Esophagus muscularis mucosa (tissue), 4 donors: Measurements from ENCODE around the gene RXRA. TPM values are rescaled to one million over a fixed set of nuclear protein-coding genes. Genes with fewer than 3 reads are reported as not detected.

Experiments used
- DNase-seq: peaks from one replicate; pipeline ENCODE4 v3.0.0-alpha.2; 2017; ENCODE audit errors: extremely low spot score
- H3K27ac ChIP-seq, 4 donors: fragments of 200-600 bp; sonication (generic); replicated peaks in 1 of 4; 1 replicate in 3 of 4; 2 replicates in 1 of 4; pipeline ENCODE4 v1.5.1; 2016 to 2019; ENCODE audit warnings: mild to moderate bottlenecking in 1 of 4
- H3K27me3 ChIP-seq, 4 donors: fragments of 200-600 bp; sonication (generic); one replicate each; pipeline versions ENCODE4 v1.5.1 to v1.6.0; 2016 to 2019
- H3K36me3 ChIP-seq, 4 donors: fragments of 200-600 bp; sonication (generic); one replicate each; pipeline ENCODE4 v1.5.1; 2016 to 2019
- H3K4me1 ChIP-seq, 4 donors: fragments of 200-600 bp; sonication (generic); one replicate each; pipeline ENCODE4 v1.5.1; 2016 to 2019
- H3K4me3 ChIP-seq, 4 donors: fragments of 200-600 bp; sonication (generic); 1 replicate in 2 of 4; 2 replicates in 2 of 4; pipeline ENCODE4 v1.5.1; 2016 to 2019; ENCODE audit warnings: mild to moderate bottlenecking in 4 of 4, moderate library complexity in 1 of 4
- H3K9me3 ChIP-seq, 4 donors: fragments of 200-600 bp; sonication (generic); 1 replicate in 3 of 4; 2 replicates in 1 of 4; pipeline ENCODE4 v1.5.1; 2016 to 2019
- EP300 ChIP-seq: sonication (generic); formaldehyde crosslinking; IDR thresholded peaks from one replicate; pipeline ENCODE4 v1.6.1; 2017; ENCODE audit warnings: antibody characterized with exemption
- POLR2A ChIP-seq: fragments of 450-650 bp; IDR thresholded peaks from one replicate; pipeline ENCODE4 v1.6.1; 2017; ENCODE audit warnings: antibody characterized with exemption, moderate library complexity, mild to moderate bottlenecking, low read depth
- POLR2AphosphoS5 ChIP-seq, 2 donors: sonication (generic); formaldehyde crosslinking; IDR thresholded peaks; one replicate each; pipeline ENCODE4 v1.6.1; 2017; ENCODE audit warnings: antibody characterized with exemption in 2 of 2
- WGBS: methylation state at CpG from one replicate; pipeline ENCODE4 v1.1.5; 2018; 5-methylcytosine and 5-hydroxymethylcytosine counted together
- intact Hi-C: fragments of 100-400 bp; cut with DNase I; formaldehyde crosslinking; loops from one replicate; pipeline ENCODE4 v1.15.1; 2023
- total RNA-seq, 4 donors: library from RNA; depleted of rRNA; stranded (reverse); fragments of >200 nt; gene quantifications; one replicate each; pipeline versions ENCODE4 v1.1.0 to v1.2.1, GENCODE V29; 2016
- TF ChIP-seq, protein P1 (sequence below), 3 experiments: fragments of 200-600 bp in 2 of 3; fragments of 450-650 bp in 1 of 3; sonication (generic) in 2 of 3; IDR thresholded peaks; one replicate each; pipeline ENCODE4 v1.5.1; 2017 to 2019; ENCODE audit warnings: antibody characterized with exemption in 3 of 3, mild to moderate bottlenecking in 2 of 3, moderate library complexity in 1 of 3

The RXRA gene
- total RNA-seq, 4 donors from 2014 or later = 46.4 to 81.0 (median 63.7) TPM

DNA sequence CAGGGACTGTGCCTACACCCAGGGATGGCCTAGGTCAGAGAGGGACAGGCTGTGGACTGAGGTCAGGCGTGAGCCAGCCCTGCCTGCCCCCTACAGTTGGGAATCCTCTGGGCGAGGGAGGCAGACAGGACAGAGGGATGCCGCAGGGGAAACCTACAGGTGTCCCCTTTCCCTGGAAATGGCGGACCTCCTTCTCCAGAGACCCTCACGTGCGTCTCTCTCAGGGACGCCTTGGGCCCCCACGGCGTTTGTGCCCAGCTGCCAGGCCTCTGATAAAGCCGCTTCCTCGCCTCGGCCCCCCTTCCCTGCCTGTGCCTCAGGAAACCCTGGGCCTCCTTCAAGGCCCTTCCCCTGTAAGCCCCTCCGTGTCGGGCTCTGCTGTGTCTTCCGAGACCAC, 129.3 kb downstream of the RXRA start:
- WGBS = 60% methylated on average over 3 of the region's 15 CpGs
- no peak for DNase-seq

DNA sequence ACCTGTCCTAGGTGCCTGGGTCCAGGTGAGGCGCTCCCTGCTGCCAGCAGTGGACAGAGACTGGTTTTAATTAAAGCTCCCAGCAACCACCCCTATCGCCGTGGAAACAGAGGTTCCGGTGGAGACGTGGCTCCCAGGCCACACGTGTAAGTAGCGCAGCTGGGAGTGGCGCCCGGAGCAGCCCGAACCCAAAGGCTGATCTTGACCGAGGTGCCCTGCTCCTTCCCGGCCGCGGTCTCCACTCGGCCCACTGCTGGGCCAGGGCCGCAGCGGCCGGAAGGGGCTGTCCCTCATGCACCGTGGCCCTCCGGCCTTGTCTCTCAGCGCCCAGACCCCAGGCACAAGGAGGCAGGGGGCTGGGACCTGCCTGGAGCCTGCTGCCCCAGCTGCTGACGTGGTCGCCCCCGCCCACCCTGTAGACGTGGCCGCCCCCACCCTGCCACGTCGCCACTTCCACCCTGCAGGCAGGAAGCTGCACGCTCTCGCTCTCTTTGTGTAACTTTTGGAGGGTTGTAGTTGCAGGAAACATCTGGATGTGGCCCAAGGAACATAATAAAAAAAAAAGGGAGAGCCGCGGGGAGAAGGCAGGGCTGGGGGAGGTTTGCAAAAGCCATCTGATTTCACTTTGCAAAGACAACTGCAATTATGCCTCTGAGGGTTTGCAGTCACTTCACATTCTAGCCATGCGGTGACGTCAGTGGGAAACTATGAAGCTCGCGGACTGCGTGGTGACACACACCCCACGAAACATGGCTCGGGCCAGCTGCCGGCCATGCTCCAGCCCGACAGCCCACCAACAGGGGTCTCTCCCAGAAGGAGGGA, 129.9 kb downstream of the RXRA start:
- peaks cover 30 to 53% (median 41%) of the 10 kb centered on the region in 4 donors for H3K4me1 ChIP-seq
- no peaks in the 10 kb centered on the region for H3K9me3 ChIP-seq
- TF ChIP-seq, protein P1, sequence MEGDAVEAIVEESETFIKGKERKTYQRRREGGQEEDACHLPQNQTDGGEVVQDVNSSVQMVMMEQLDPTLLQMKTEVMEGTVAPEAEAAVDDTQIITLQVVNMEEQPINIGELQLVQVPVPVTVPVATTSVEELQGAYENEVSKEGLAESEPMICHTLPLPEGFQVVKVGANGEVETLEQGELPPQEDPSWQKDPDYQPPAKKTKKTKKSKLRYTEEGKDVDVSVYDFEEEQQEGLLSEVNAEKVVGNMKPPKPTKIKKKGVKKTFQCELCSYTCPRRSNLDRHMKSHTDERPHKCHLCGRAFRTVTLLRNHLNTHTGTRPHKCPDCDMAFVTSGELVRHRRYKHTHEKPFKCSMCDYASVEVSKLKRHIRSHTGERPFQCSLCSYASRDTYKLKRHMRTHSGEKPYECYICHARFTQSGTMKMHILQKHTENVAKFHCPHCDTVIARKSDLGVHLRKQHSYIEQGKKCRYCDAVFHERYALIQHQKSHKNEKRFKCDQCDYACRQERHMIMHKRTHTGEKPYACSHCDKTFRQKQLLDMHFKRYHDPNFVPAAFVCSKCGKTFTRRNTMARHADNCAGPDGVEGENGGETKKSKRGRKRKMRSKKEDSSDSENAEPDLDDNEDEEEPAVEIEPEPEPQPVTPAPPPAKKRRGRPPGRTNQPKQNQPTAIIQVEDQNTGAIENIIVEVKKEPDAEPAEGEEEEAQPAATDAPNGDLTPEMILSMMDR (IDR thresholded peaks at IDR 0.05) = no peak
- TF ChIP-seq POLR2AphosphoS5 (IDR thresholded peaks at IDR 0.05) = peak; percentile 72 to 77
- DNase-seq = peak; percentile 95
- no peaks in the 10 kb centered on the region for H3K27me3 ChIP-seq
- intact Hi-C loops = loop anchor here (5.0 kb wide), 1 partner anchor 186 kb away; the partner anchor contains the start of gene COL5A1
- 21% methylated on average over 31 of the region's 41 CpGs for WGBS
- no peaks in the 10 kb centered on the region for H3K36me3 ChIP-seq
- peak overlapping the region; percentile 84 to 89 (median 84) for H3K27ac ChIP-seq
- peak overlapping the region; percentile 36 to 51 (median 44) for H3K4me3 ChIP-seq

More for the DNA sequence above, 129.3 kb downstream of the RXRA start:
- Histone ChIP-seq H3K27ac (peak overlapping the region; percentile 84 to 89 (median 84)), H3K36me3 (no peaks in the 10 kb centered on the region), H3K4me1 (peaks cover 30 to 53% (median 41%) of the 10 kb centered on the region in 4 donors), H3K4me3 (peak overlapping the region; percentile 36 to 51 (median 44)), H3K27me3 (no peaks in the 10 kb centered on the region), H3K9me3 (no peaks in the 10 kb centered on the region)
- no peak for TF ChIP-seq EP300
- TF ChIP-seq, protein P1 (IDR thresholded peaks at IDR 0.05) = no peak
- TF ChIP-seq POLR2AphosphoS5 (IDR thresholded peaks at IDR 0.05) = no peak
- no peak for TF ChIP-seq POLR2A
- intact Hi-C loops = loop anchor here (5.0 kb wide), 1 partner anchor 187 kb away; the partner anchor contains the start of gene COL5A1

DNA sequence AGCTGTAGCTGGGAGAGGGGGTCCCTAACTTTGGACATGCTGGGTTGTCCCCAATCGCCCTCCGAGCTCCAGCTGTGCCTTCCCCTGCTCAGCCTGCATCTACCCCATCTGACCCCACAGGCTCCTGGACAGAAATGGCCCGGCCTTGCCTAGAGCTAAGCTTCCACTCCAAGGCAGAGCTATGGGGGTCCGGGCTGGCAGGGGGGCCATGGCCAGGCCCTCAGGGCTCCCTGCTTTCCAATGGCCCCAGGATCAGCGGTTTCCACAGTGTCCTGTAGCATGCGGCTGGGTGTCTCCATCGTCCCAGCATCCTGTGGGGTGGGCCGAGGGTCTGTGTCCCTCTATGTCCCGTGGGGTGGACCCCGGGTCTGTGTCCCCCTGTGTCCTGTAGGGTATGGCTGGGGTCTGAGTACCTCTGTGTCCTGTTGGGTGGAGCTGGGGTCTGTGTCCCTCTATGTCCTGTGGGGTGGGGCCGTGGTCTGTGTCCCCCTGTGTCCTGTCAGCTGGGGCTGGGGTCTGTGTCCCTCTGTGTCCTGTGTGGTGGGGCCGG, 130.6 kb downstream of the RXRA start:
- Histone ChIP-seq H3K9me3 (peaks cover 0 to 6% (median 0%) of the 10 kb centered on the region in 4 donors), H3K4me3 (peak overlapping the region; percentile 36 to 51 (median 44)), H3K36me3 (no peaks in the 10 kb centered on the region), H3K4me1 (peaks cover 30 to 53% (median 41%) of the 10 kb centered on the region in 4 donors), H3K27me3 (no peaks in the 10 kb centered on the region), H3K27ac (peak overlapping the region; percentile 84 to 89 (median 84))
- DNase-seq = no peak
- no peak for TF ChIP-seq EP300
- TF ChIP-seq, protein P1 (IDR thresholded peaks at IDR 0.05) = no peak
- no peak for TF ChIP-seq POLR2A
- TF ChIP-seq POLR2AphosphoS5 (IDR thresholded peaks at IDR 0.05) = no peak
- WGBS = 92% methylated on average over 4 of the region's 12 CpGs
- intact Hi-C loops = loop anchor here (5.0 kb wide), 1 partner anchor 185 kb away; the partner anchor contains the start of gene COL5A1

DNA sequence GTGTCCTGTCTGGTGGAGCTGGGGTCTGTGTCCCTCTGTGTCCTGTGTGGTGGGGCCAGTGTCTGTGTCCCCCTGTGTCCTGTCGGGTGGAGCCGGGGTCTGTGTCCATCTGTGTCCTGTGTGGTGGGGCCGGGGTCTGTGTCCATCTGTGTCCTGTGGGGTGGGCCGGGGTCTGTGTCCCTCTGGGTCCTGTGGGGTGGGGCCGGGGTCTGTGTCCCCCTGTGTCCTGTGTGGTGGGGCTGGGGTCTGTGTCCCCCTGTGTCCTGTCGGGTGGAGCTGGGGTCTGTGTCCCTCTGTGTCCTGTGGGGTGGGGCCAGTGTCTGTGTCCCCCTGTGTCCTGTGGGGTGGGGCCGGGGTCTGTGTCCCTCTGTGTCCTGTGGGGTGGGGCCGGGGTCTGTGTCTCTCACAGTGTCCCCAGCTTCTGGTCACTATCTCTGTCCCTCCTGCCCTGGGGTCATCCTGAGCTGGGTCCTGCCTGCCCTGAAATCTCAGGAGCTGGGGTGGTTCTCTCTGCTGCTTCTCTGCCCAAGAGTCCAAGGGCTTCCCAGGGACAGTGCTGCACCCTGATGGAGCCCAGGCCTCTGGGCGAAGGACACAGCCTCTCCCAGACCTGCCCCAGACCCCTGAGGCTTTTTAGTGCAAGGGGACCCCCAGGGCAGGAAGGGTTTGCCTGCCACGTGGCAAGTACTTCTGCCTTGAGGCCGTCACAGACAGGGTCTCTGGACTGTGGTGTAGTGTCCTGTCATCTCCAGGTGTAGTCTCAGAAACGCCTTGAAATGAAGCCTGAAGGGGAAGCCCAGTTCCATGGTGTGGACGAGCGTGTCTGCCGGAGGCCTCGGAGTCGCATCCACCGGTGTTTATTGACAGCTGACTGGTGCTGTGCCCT, 131.3 kb downstream of the RXRA start:
- intact Hi-C loops = loop anchor here (5.0 kb wide), 1 partner anchor 185 kb away; the partner anchor contains the start of gene COL5A1
- 88% methylated on average over 12 of the region's 18 CpGs for WGBS
- peaks cover 0 to 7% (median 0%) of the 10 kb centered on the region in 4 donors for H3K9me3 ChIP-seq

More for the DNA sequence above, 131.3 kb downstream of the RXRA start:
- Histone ChIP-seq H3K27me3 (no peaks in the 10 kb centered on the region), H3K4me3 (no peak overlapping the region), H3K4me1 (peaks cover 30 to 53% (median 41%) of the 10 kb centered on the region in 4 donors), H3K36me3 (no peaks in the 10 kb centered on the region), H3K27ac (peak overlapping the region; percentile 84 to 89 (median 84))
- no peak for DNase-seq
- no peak for TF ChIP-seq POLR2A
- no peak for TF ChIP-seq EP300
- TF ChIP-seq, protein P1 (IDR thresholded peaks at IDR 0.05) = no peak
- TF ChIP-seq POLR2AphosphoS5 (IDR thresholded peaks at IDR 0.05) = no peak
